A549 treated with Hydrocortisone at 1 μM for 4 hours (cell line): Measurements from ENCODE around the gene RDH16. TPM values are rescaled to one million over a fixed set of nuclear protein-coding genes. Genes with fewer than 3 reads are reported as not detected.

ENCODE experiments used
- total RNA-seq: library from RNA; stranded (reverse); fragments of 200-300 nt; extraction: Qiagen RNA extraction; gene quantifications from 5 replicates; pipeline ENCODE4 v1.2.3, GENCODE V29; 2022

The RDH16 gene
- 0.12 to 0.22 TPM (median 0.15 TPM) in 5 replicates for total RNA-seq

GRCh38 chr12:56957229-56958052, at the start of gene RDH16:
RDH16 (minus strand) TSS chr12:56957608; CDS start chr12:56957462, 146 bp downstream.

GRCh38 chr12:57005980-57006808, 48.8 kb upstream of the RDH16 start, which contains the start of gene ZBTB39:
ZBTB39 (minus strand) TSS chr12:57006546; CDS start chr12:57004917, 1,629 bp downstream.

GRCh38 chr12:56933826-56934625, 23.4 kb downstream of the RDH16 start, which contains the start of gene SDR9C7:
SDR9C7 (minus strand) TSS chr12:56934408; CDS start chr12:56934261, 147 bp downstream.

Other genes starting within 250 kb of the RDH16 start
- 1,471 to 1,612 TPM (median 1,521 TPM) in 5 replicates for gene NACA, start 232.3 kb downstream of the RDH16 start, total RNA-seq
- gene PRIM1, start 205.3 kb downstream of the RDH16 start, total RNA-seq, result 23.7 to 32.4 TPM (median 25.2 TPM) in 5 replicates
- 0.82 to 1.6 TPM (median 1.1 TPM) in 5 replicates for gene HSD17B6, start 194.3 kb downstream of the RDH16 start, total RNA-seq
- 0.06 TPM in 1 of 5 replicates, not detected in the others for gene SDR9C7, start 23.2 kb downstream of the RDH16 start, total RNA-seq
- 3.9 to 6.7 TPM (median 5.5 TPM) in 5 replicates for gene ZBTB39, start 48.9 kb upstream of the RDH16 start, total RNA-seq
- 0.15 to 0.18 TPM in 2 of 5 replicates, not detected in the others for gene TAC3, start 58.9 kb upstream of the RDH16 start, total RNA-seq
- 0.21 to 0.40 TPM (median 0.23 TPM) in 5 replicates for gene MYO1A, start 92.5 kb upstream of the RDH16 start, total RNA-seq
- gene NEMP1, start 121.2 kb upstream of the RDH16 start, total RNA-seq, result 14.0 to 19.3 TPM (median 15.1 TPM) in 5 replicates
- 13.6 to 18.4 TPM (median 15.2 TPM) in 5 replicates for gene NAB2, start 131.5 kb upstream of the RDH16 start, total RNA-seq
- 41.7 to 48.9 TPM (median 46.6 TPM) in 5 replicates for gene STAT6, start 153.8 kb upstream of the RDH16 start, total RNA-seq
- gene LRP1, start 170.9 kb upstream of the RDH16 start, total RNA-seq, result 12.2 to 18.6 TPM (median 13.7 TPM) in 5 replicates
- gene LRP1-AS, start 190.0 kb upstream of the RDH16 start, total RNA-seq, result not detected in 5 replicates